Stimulated activated effector memory CD8-positive, alpha-beta T cell treated with anti-CD3 and anti-CD28 coated beads, Interleukin-12 subunit alpha, Interleukin-12 subunit beta, amount 100 ng/mL, for 72 hours (primary cell): ENCODE measurements around the gene LHX5.

Experiments
- ATAC-seq: fragments of 150-1000 bp; cut with Tn5 transposase; 2 replicates; pipeline ENCODE4 v1.10.0; 2021
- DNase-seq, 2 donors: peaks; one replicate each; pipeline ENCODE4 v3.0.0; 2021 to 2022; ENCODE audit warnings: low spot score in 2 of 2
- H3K27ac Mint-ChIP-seq: one replicate; pipeline ENCODE4 v1.8.0; 2022; ENCODE audit warnings: mild to moderate bottlenecking, mixed read lengths
- H3K36me3 Mint-ChIP-seq: one replicate; pipeline ENCODE4 v1.8.0; 2022; ENCODE audit warnings: mild to moderate bottlenecking, mixed read lengths
- H3K4me1 Mint-ChIP-seq: one replicate; pipeline ENCODE4 v1.8.0; 2022; ENCODE audit warnings: mixed read lengths
- H3K4me3 Mint-ChIP-seq: one replicate; pipeline ENCODE4 v1.8.0; 2022; ENCODE audit warnings: mild to moderate bottlenecking, mixed read lengths
- H3K9me3 Mint-ChIP-seq: one replicate; pipeline ENCODE4 v1.8.0; 2022; ENCODE audit warnings: mixed read lengths

Gene LHX5

DNA sequence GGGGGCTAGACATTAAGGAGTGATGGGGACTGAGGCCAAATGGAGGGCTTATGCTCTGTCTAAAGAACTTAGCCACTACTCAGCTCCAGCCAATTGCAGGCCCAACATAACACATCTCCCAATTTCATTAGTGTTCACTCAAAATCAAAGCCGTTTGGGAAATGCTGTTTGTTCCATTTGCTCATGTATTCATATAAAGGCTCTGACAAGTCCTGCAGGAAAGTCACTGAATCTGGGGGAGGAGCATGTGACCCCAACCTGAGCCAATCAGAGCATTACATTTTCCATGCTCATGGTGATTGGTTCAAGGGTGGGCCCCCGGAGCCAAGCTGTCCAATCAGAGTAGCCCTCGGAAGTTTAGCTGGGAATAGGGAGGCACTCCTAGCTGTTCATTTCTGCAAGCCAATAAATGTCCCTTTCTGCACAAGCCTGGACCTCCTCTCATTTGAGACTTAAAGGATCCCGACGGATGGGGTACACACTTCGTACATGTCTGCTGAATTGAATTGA is 28.6 kb downstream of the LHX5 start:
- no peak for ATAC-seq
- DNase-seq, result no peak
- no peaks in the 10 kb centered on the region for H3K36me3 Mint-ChIP-seq
- H3K4me3 Mint-ChIP-seq, result no peak overlapping the region
- peaks cover 6% of the 10 kb centered on the region for H3K9me3 Mint-ChIP-seq
- H3K27ac Mint-ChIP-seq, result no peak overlapping the region
- H3K4me1 Mint-ChIP-seq, result no peaks in the 10 kb centered on the region

DNA sequence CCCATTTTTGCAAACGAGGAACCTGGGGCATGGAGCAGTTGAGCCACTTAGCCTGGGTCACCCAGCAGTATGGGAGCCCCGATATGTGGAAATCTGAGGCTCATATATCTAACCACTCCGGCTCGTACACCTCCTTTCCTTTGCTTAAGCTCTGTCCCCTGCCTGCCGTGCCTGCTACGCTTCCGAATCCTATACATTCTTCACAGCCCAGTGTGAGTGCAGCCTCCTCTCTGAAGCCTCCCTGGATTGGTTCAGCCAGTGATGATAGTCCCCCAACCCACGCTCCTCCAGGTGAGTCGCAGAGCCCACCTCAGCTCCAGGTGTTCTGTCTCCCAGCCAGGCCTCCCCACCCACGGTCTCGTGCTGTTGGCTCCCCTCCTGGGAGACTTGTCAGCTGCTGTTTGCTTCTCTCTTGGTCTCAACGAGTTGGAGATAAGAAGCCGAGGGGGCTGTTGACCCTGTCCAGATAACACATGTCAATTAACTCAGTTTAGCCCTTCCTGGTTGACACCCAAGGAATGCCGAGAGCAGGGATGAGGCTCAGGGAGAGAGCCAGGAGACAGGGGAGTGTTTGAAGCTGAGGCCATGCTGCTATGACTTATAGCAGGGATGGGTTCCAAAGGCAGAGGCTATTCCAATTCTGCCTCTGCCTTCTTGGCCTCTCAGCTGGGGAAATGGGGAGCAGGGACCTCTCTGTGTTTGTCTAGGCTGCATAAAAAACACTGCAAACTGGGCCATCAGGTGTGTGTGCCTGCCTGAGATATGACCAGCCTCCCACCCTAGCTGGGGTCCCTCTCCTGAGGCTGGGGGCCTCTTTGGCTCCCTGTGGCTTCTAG is 30.5 kb downstream of the LHX5 start:
- Mint-ChIP-seq H3K27ac (no peak overlapping the region), H3K4me1 (no peaks in the 10 kb centered on the region), H3K4me3 (no peak overlapping the region), H3K9me3 (peaks cover 6% of the 10 kb centered on the region), H3K36me3 (no peaks in the 10 kb centered on the region)
- DNase-seq (no peak), ATAC-seq (no peak)

DNA sequence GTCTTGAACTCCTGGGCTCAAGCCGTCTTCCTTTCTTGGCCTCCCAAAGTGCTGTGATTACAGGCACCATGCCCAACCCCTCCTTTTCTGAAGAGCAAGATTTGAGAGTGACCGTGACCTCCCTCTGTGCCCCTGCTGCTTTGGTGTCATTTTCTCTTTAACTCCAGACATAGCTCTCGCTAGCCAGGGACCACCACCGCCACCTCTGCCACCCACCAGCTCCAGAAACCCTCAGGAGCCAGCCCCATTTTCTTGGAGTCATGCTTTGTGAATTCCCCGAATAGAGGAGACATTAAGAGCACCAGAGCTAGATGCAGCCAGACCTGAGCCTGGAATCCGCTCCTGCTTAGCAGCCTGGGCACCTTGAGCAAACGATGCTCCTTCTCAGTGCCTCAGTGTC is 31.3 kb downstream of the LHX5 start:
- Mint-ChIP-seq H3K27ac (no peak overlapping the region), H3K4me1 (no peaks in the 10 kb centered on the region), H3K9me3 (peaks cover 5% of the 10 kb centered on the region), H3K36me3 (no peaks in the 10 kb centered on the region), H3K4me3 (no peak overlapping the region)
- no peak for DNase-seq
- ATAC-seq, result no peak

DNA sequence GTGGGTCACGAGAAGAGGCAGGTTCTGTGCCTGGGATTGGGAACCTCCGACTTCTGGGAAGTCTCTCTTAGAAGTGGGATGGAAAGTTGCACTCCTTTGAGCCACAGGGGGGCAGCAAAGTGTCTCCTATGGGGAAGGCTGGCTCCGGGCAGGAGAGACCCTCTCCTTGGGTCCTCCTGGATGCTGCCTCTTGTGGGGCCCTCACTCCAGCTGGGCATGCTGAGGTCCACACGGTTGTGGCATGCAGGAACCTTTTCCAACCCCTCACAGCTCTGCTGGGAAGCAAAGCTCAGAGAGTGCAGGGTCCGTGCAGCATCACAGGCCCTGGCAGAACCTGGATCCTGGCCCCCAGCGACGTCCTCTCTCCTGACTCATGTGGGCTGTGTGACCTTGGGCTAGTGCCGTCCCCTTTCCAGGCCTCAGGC is 32.1 kb downstream of the LHX5 start:
- no peaks in the 10 kb centered on the region for H3K4me1 Mint-ChIP-seq
- DNase-seq, result no peak

DNA sequence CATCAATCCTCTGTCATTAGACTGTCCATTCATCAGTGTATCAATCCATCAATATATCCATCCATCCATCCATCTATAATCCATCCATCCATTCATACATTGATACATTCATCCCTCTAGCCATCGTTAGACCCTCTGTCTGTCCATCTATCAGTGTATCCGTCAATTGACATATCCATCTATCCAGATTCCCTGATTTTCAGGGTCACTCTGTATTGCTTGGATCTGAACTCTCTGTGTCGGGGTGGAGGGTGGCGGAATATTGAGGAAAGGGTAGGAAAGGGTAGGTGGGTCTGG is 32.4 kb downstream of the LHX5 start:
- H3K9me3 Mint-ChIP-seq, result no peaks in the 10 kb centered on the region
- DNase-seq, result no peak
- H3K4me1 Mint-ChIP-seq, result no peaks in the 10 kb centered on the region
- no peak overlapping the region for H3K27ac Mint-ChIP-seq
- no peaks in the 10 kb centered on the region for H3K36me3 Mint-ChIP-seq
- ATAC-seq, result no peak
- H3K4me3 Mint-ChIP-seq, result no peak overlapping the region

More for the DNA sequence above, 32.1 kb downstream of the LHX5 start:
- Mint-ChIP-seq H3K27ac (no peak overlapping the region), H3K9me3 (no peaks in the 10 kb centered on the region), H3K36me3 (no peaks in the 10 kb centered on the region), H3K4me3 (no peak overlapping the region)
- no peak for ATAC-seq

DNA sequence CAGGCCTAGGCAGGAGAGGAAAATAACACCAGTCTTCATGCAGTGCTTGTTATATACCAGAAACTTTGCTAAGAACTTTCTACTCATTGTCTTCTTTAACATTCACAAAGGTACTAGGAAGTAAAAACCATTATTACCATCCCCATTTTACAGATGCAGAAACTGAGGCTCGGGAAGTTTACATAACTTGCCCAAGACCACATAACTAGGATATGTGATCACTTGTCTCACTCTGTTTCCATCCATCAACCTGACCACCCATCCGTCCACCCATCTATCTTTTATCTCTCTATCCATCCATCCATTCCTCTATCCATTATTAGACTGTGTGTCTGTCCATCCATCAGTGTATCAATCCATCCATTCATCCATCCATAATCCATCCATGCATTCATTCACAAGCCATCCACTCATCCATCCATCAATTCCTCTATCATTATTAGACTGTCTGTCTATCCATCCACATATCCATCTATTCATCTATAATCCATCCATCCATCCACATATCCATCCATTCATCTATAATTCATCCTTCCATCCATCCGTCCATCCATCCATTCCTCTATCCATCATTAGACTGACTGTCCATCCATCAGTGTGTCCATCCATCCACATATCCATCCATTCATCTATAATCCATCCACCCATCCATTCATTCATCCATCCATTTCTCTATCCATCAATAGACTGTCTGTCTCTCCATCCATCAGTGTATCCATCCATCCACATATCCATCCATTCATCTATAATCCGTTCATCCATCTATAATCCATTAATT is 33.0 kb downstream of the LHX5 start:
- no peaks in the 10 kb centered on the region for H3K4me1 Mint-ChIP-seq
- ATAC-seq (no peak), DNase-seq (no peak)
- H3K27ac Mint-ChIP-seq, result no peak overlapping the region
- H3K9me3 Mint-ChIP-seq, result no peaks in the 10 kb centered on the region
- H3K4me3 Mint-ChIP-seq, result no peak overlapping the region
- H3K36me3 Mint-ChIP-seq, result no peaks in the 10 kb centered on the region

DNA sequence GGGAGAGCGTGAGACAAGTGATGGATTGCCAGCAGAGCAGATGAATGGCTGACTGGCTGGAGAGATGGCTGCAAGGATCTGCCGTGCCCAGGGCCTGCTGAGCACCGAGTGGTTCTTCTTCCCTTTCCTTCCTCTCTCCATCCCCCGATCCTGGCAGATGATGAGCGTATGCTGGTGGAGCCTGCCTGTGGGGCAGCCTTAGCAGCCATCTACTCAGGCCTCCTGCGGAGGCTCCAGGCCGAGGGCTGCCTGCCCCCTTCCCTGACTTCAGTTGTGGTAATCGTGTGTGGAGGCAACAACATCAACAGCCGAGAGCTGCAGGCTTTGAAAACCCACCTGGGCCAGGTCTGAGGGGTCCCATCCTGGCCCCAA is 34.0 kb downstream of the LHX5 start:
- ATAC-seq (no peak), DNase-seq (no peak)
- Mint-ChIP-seq H3K27ac (no peak overlapping the region), H3K36me3 (no peaks in the 10 kb centered on the region), H3K4me1 (no peaks in the 10 kb centered on the region), H3K9me3 (no peaks in the 10 kb centered on the region), H3K4me3 (no peak overlapping the region)

DNA sequence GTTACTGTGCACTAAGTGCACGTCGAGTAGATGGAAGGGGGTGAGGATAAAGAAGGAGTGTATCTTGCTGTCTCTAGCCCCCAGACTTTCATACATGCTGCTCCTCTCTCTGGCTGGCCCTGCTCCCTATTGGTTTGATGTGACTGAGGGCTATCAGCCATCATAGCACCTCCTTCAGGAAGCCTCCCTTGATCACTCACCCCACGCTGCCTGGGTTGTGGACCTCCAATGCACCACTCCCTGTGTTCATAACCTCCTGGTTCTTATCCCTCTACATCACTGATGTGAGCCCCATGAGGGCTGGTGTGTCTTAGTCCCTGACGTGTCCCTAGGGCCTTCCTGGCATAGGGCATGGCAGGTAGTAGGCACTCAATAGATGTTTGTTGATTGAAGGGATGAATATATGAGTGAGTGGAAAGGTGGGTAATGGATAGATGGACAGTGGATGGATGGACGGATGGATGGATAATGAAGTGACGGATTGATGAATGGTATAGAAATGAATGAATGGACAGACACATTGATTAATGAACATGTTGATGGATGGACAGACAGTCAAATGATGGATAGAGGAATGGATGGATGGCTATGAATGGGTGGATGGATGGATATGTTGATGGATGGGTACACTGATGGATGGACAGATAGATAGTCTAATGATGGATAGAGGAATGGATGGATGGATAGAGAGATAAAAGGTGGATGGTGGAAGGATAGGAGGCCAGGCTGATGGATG is 34.5 kb downstream of the LHX5 start:
- peak; percentile 5 for ATAC-seq
- Mint-ChIP-seq H3K4me1 (no peaks in the 10 kb centered on the region), H3K9me3 (no peaks in the 10 kb centered on the region), H3K27ac (no peak overlapping the region), H3K36me3 (no peaks in the 10 kb centered on the region), H3K4me3 (no peak overlapping the region)
- DNase-seq, result no peak

DNA sequence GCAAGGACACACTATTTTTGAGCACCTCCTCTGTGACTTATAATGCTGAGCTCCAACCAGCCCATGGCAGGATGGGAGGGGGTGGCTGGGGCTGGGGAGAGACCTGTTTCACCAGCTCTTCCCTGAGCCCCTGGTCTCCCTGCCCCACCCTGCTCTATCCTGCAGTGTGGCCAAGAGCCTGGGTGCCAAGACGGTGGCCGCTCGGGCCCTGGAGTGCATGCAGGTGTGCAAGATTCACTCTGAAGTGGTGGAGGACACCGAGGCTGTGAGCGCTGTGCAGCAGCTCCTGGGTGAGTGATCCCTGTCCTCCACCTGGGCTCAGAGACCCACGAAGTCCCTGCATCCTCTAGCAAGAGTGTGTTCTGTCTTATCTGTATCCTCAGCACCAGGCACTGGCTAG is 35.1 kb downstream of the LHX5 start:
- no peaks in the 10 kb centered on the region for H3K36me3 Mint-ChIP-seq
- ATAC-seq (peak; percentile 4), DNase-seq (no peak)
- H3K9me3 Mint-ChIP-seq, result no peaks in the 10 kb centered on the region
- H3K4me3 Mint-ChIP-seq, result no peak overlapping the region
- no peak overlapping the region for H3K27ac Mint-ChIP-seq
- H3K4me1 Mint-ChIP-seq, result no peaks in the 10 kb centered on the region

DNA sequence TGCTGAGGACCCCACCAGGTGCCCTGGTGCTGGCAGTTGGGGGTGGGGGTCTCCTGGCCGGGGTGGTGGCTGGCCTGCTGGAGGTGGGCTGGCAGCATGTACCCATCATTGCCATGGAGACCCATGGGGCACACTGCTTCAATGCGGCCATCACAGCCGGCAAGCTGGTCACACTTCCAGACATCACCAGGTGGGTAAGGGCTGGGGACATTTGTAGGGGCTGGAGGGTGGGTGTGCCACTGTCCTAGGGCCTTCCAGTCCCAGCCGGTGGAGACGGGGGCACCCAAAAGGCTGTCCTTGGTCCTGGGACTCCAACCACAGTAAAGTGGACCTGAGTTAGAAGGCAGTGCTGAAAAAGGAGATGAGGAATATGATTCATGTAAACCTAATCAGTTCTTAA is 36.3 kb downstream of the LHX5 start:
- Mint-ChIP-seq H3K9me3 (no peaks in the 10 kb centered on the region), H3K36me3 (no peaks in the 10 kb centered on the region), H3K4me3 (no peak overlapping the region), H3K27ac (no peak overlapping the region), H3K4me1 (no peaks in the 10 kb centered on the region)
- ATAC-seq (no peak), DNase-seq (no peak)

DNA sequence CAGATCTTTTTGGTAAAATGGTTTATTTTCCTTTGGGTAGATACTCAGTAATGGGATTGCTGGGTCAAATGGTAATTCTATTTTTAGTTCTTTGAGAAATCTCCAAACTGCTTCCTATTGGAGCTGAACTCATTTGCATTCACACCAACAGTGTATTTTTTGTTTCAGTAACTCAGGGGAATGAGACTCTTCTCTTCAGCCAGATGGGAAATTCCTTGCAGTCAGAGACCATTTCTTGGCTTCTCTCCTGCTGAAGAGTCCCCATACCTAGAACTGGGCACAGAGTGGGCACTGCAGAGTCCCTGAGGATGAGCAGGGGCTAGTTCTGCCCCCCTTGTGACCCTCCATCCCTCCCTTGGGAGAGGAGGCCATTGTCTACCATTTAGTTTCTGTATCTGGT is 38.7 kb downstream of the LHX5 start:
- Mint-ChIP-seq H3K27ac (no peak overlapping the region), H3K9me3 (no peaks in the 10 kb centered on the region), H3K36me3 (no peaks in the 10 kb centered on the region), H3K4me3 (no peak overlapping the region), H3K4me1 (no peaks in the 10 kb centered on the region)
- ATAC-seq (no peak), DNase-seq (no peak)

DNA sequence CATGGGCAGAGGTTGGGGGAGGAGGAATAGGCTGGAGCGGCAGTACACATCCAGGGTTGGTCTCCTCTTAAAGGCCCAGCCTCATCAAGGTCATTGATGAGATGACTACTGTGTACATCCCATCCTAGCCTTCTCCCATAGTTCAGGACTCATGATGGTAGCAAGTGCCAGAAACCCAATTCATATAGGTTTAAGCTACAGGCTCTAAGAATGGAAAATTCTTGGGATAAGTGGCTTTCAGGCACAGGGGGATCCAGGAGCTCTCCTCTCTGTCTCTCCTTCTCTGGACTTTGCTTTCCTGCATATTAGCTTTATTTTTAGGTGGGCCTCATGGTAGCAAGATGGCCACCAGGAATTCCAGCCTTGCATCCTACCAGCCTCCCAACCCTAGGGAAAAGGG is 43.2 kb downstream of the LHX5 start:
- no peaks in the 10 kb centered on the region for H3K9me3 Mint-ChIP-seq
- H3K27ac Mint-ChIP-seq, result no peak overlapping the region
- ATAC-seq, result no peak
- no peak overlapping the region for H3K4me3 Mint-ChIP-seq
- no peaks in the 10 kb centered on the region for H3K36me3 Mint-ChIP-seq
- H3K4me1 Mint-ChIP-seq, result no peaks in the 10 kb centered on the region
- no peak for DNase-seq

DNA sequence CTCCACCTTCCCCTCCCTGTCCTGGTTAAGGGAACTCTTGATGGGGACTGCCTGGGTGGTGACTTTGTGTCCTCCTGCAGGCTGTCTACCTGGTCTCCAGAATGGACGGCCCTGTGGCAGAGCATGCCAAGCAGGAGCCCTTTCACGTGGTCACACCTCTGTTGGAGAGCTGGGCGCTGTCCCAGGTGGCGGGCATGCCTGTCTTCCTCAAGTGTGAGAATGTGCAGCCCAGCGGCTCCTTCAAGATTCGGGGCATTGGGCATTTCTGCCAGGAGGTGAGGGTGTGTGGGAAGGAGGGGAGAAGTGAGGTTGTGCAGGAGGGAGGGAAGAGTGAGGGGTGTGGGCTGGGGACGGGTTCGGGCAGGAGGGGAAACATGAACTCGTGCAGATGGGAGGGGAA is 43.8 kb downstream of the LHX5 start:
- Mint-ChIP-seq H3K4me3 (no peak overlapping the region), H3K9me3 (no peaks in the 10 kb centered on the region), H3K36me3 (no peaks in the 10 kb centered on the region), H3K4me1 (no peaks in the 10 kb centered on the region), H3K27ac (no peak overlapping the region)
- ATAC-seq, result no peak
- no peak for DNase-seq

DNA sequence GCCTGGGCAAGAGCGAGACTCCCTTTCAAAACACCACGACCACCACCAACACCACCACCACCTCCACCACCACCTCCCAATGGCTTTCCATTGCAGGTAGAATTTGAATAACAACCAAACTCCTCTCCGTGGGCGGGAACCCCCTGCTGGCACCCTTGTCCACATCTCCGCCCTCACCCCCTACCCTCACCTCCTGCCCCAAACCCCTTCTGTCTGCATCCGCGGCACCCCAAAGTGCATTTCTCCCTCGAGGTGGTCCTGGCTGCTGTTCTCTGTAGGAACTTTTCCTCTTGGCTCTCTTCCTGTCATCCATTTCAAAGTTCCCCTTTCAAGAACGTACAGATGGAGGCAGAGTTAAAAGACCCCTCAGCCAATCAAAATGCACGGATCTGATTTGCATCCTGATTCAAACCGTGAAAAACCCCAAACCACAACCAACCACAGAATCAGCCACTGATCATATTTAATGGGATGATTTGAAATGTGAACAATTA is 45.7 kb downstream of the LHX5 start:
- H3K4me1 Mint-ChIP-seq, result peaks cover 7% of the 10 kb centered on the region
- no peak overlapping the region for H3K4me3 Mint-ChIP-seq
- no peak for ATAC-seq
- H3K9me3 Mint-ChIP-seq, result no peaks in the 10 kb centered on the region
- DNase-seq, result no peak
- H3K36me3 Mint-ChIP-seq, result no peaks in the 10 kb centered on the region
- no peak overlapping the region for H3K27ac Mint-ChIP-seq

DNA sequence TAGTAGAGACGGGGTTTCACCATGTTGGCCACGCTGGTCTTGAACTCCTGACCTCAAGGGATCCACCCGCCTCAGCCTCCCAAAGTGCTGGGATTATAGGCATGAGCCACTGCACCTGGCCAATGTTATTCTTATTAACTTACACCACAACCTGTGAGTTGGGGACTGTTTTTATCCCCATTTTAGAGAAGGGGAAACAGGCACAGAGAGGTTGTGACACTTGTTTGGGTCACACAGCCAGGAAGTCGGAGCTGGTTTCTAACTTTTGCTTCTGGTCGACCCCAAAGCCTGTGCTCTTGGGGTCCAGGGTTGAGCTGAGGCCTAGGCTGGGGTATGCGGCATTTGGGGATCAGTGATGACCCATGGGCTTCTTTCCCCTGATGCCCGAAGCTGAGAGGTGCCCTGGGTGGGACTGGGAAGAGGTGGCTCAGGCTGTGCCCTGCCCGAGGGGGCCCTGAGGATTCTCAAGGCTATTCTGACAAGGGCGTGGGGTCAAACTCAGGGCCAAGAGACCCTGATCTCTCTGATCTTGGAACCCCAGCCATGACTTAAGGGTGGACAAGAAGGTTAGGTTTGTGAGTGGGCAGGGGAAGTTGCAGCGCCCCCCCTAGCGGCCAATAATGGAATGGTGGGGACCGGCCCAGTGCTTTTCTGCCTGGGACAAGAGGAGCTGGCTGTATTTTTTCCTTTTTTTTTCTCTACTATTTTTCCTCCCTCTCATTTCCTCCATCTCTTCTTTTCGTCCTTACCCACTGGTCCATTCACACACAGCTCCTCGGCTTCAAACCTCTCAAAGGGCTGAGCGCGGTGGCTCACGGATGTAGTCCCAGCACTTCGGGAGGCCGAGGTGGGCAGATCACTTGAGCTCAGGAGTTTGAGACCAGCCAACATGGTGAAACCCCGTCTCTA is 46.5 kb downstream of the LHX5 start:
- peak; percentile 47 for ATAC-seq
- Mint-ChIP-seq H3K36me3 (no peaks in the 10 kb centered on the region), H3K9me3 (no peaks in the 10 kb centered on the region), H3K4me3 (no peak overlapping the region), H3K4me1 (peaks cover 7% of the 10 kb centered on the region), H3K27ac (no peak overlapping the region)
- DNase-seq, result peak; percentile 44 to 81
